OCI-LY7 (cell line): Measurements from ENCODE around the gene ACOT12.

Experiments used
- CTCF ChIP-seq: fragments of 200-600 bp; sonication (generic); conservative IDR thresholded peaks from 2 replicates; pipeline ENCODE4 v1.5.1; 2014; ENCODE audit warnings: mild to moderate bottlenecking, antibody characterized with exemption, low read length, moderate library complexity, mixed read lengths
- EZH2phosphoT487 ChIP-seq: fragments of 200-600 bp; sonication (generic); IDR thresholded peaks from 2 replicates; pipeline ENCODE4 v1.6.1; 2018; ENCODE audit warnings: low read depth, borderline replicate concordance, mild to moderate bottlenecking, mixed run types, antibody characterized with exemption, low read length, moderate library complexity, mixed read lengths

- TF ChIP-seq CTCF (no peak), EZH2phosphoT487 (no peak)
Observed at GRCh38 chr5:81409896-81410295, 16.0 kb upstream of the ACOT12 start.
